Upper lobe of left lung (tissue), 6 donors: ENCODE data around the gene FUT8. TPM values are rescaled to one million over a fixed set of nuclear protein-coding genes. Genes with fewer than 3 reads are reported as not detected.

Experiments used
- ATAC-seq, 2 donors: fragments of 200-7000 bp; cut with Tn5 transposase; one replicate each; pipeline ENCODE4 v1.9.1; 2022; ENCODE audit warnings: mild to moderate bottlenecking in 2 of 2, moderate library complexity in 2 of 2; ENCODE audit not compliant: low FRiP score in 2 of 2
- DNase-seq, 2 donors: peaks; one replicate each; pipeline ENCODE4 v3.0.0-alpha.2; 2019 to 2020
- H3K27ac ChIP-seq, 4 donors: fragments of 200-600 bp; sonication (generic); one replicate each; pipeline ENCODE4 v1.5.1; 2016 to 2019
- H3K27me3 ChIP-seq, 4 donors: fragments of 200-600 bp; sonication (generic); one replicate each; pipeline ENCODE4 v1.5.1; 2017 to 2019
- H3K36me3 ChIP-seq, 4 donors: fragments of 200-600 bp; sonication (generic); one replicate each; pipeline ENCODE4 v1.5.1; 2016 to 2019
- H3K4me1 ChIP-seq, 4 donors: fragments of 200-600 bp; sonication (generic); one replicate each; pipeline ENCODE4 v1.5.1; 2018 to 2019
- H3K4me3 ChIP-seq, 4 donors: fragments of 200-600 bp; sonication (generic); one replicate each; pipeline ENCODE4 v1.5.1; 2017 to 2019; ENCODE audit warnings: mild to moderate bottlenecking in 2 of 4, moderate library complexity in 1 of 4
- H3K9me3 ChIP-seq, 4 donors: fragments of 200-600 bp; sonication (generic); one replicate each; pipeline ENCODE4 v1.5.1; 2018 to 2019
- CTCF ChIP-seq, 6 experiments: fragments of 450-650 bp in 4 of 6; fragments of 200-600 bp in 2 of 6; sonication (generic) in 2 of 6; IDR thresholded peaks; one replicate each; pipeline ENCODE4 v1.5.1; 2016 to 2019; ENCODE audit warnings: antibody characterized with exemption in 6 of 6
- EP300 ChIP-seq, 4 donors: sonication (generic); formaldehyde crosslinking; IDR thresholded peaks; one replicate each; pipeline ENCODE4 v1.5.1; 2017; ENCODE audit warnings: antibody characterized with exemption in 4 of 4, control low read depth in 2 of 4
- POLR2A ChIP-seq, 4 donors: fragments of 450-650 bp; IDR thresholded peaks; one replicate each; pipeline ENCODE4 v1.5.1; 2016 to 2017; ENCODE audit warnings: antibody characterized with exemption in 4 of 4, mild to moderate bottlenecking in 2 of 4
- POLR2AphosphoS5 ChIP-seq, 2 donors: sonication (generic); formaldehyde crosslinking; IDR thresholded peaks; one replicate each; pipeline ENCODE4 v1.5.1; 2017; ENCODE audit warnings: antibody characterized with exemption in 2 of 2
- WGBS, 2 donors: methylation state at CpG; one replicate each; pipeline ENCODE4 v1.1.5; 2017 to 2018; 5-methylcytosine and 5-hydroxymethylcytosine counted together
- total RNA-seq, 6 donors: library from RNA; depleted of rRNA in 4 of 6; stranded (reverse); fragments of >200 nt in 4 of 6; gene quantifications; one replicate each; pipeline versions ENCODE4 v1.1.0 to v1.2.1, GENCODE V29; 2016 to 2021
- donor health status: DM: no; HTN: no; CAD: no; lungs with moderate emphysema.
- donor health status: DM: no; HTN: yes; CAD: no; lungs with severe emphysema.

FUT8 gene
- total RNA-seq, 6 donors from 2014 or later = 17.3 to 38.8 (median 29.1) TPM

- no peaks in the 10 kb centered on the region for H3K4me1 ChIP-seq
- ATAC-seq (no peak), DNase-seq (no peak)
- H3K4me3 ChIP-seq = no peak overlapping the region
- TF ChIP-seq CTCF (IDR thresholded peaks at IDR 0.05) (no peak), POLR2A (IDR thresholded peaks at IDR 0.05) (no peak), EP300 (IDR thresholded peaks at IDR 0.05) (no peak), POLR2AphosphoS5 (IDR thresholded peaks at IDR 0.05) (no peak)
- H3K27ac ChIP-seq = no peak overlapping the region
- no peaks in the 10 kb centered on the region for H3K9me3 ChIP-seq
- WGBS, 2 donors = 63 to 77% methylated on average over 2 of the region's 2 CpGs
- H3K36me3 ChIP-seq = no peaks in the 10 kb centered on the region
- H3K27me3 ChIP-seq = no peaks in the 10 kb centered on the region
Observed at GRCh38 chr14:65476273-65476941, 63.9 kb downstream of the FUT8 start.

GRCh38 chr14:65476942-65477318, 64.4 kb downstream of the FUT8 start:
- Histone ChIP-seq H3K27me3 (no peaks in the 10 kb centered on the region), H3K4me1 (no peaks in the 10 kb centered on the region), H3K4me3 (no peak overlapping the region), H3K9me3 (no peaks in the 10 kb centered on the region), H3K36me3 (no peaks in the 10 kb centered on the region), H3K27ac (no peak overlapping the region)
- 91 to 95% methylated on average over 1 of the region's 1 CpG for WGBS, 2 donors
- TF ChIP-seq POLR2A (IDR thresholded peaks at IDR 0.05) = no peak
- no peak for TF ChIP-seq POLR2AphosphoS5 (IDR thresholded peaks at IDR 0.05)
- TF ChIP-seq EP300 (IDR thresholded peaks at IDR 0.05) = no peak
- no peak for TF ChIP-seq CTCF (IDR thresholded peaks at IDR 0.05)
- ATAC-seq (no peak), DNase-seq (no peak)

- H3K9me3 ChIP-seq = no peaks in the 10 kb centered on the region
- peaks cover 0 to 9% (median 2%) of the 10 kb centered on the region in 4 donors for H3K4me1 ChIP-seq
- no peak for DNase-seq
- WGBS, 2 donors = 91 to 97% methylated on average over 4 of the region's 4 CpGs
- no peaks in the 10 kb centered on the region for H3K36me3 ChIP-seq
- TF ChIP-seq CTCF (IDR thresholded peaks at IDR 0.05) (no peak), POLR2A (IDR thresholded peaks at IDR 0.05) (no peak), EP300 (IDR thresholded peaks at IDR 0.05) (no peak), POLR2AphosphoS5 (IDR thresholded peaks at IDR 0.05) (no peak)
- no peak for ATAC-seq
- H3K27ac ChIP-seq = no peak overlapping the region
- H3K27me3 ChIP-seq = no peaks in the 10 kb centered on the region
- no peak overlapping the region for H3K4me3 ChIP-seq
Observed at GRCh38 chr14:65478017-65478416, 65.5 kb downstream of the FUT8 start.

- 70 to 78% methylated on average over 1 of the region's 1 CpG for WGBS, 2 donors
- no peaks in the 10 kb centered on the region for H3K9me3 ChIP-seq
- H3K4me3 ChIP-seq = no peak overlapping the region
- DNase-seq = no peak
- peaks cover 0 to 10% (median 2%) of the 10 kb centered on the region in 4 donors for H3K4me1 ChIP-seq
- H3K27ac ChIP-seq = no peak overlapping the region
- ATAC-seq = no peak
- TF ChIP-seq POLR2A (IDR thresholded peaks at IDR 0.05) = no peak
- H3K27me3 ChIP-seq = no peaks in the 10 kb centered on the region
- H3K36me3 ChIP-seq = no peaks in the 10 kb centered on the region
Observed at GRCh38 chr14:65478596-65478995, 66.1 kb downstream of the FUT8 start.

GRCh38 chr14:65479386-65479785, 66.9 kb downstream of the FUT8 start:
- Histone ChIP-seq H3K36me3 (no peaks in the 10 kb centered on the region), H3K27ac (no peak overlapping the region), H3K4me1 (peaks cover 0 to 10% (median 2%) of the 10 kb centered on the region in 4 donors), H3K27me3 (no peaks in the 10 kb centered on the region), H3K4me3 (no peak overlapping the region), H3K9me3 (no peaks in the 10 kb centered on the region)
- ATAC-seq (no peak), DNase-seq (no peak)
- 77 to 93% methylated on average over 2 of the region's 2 CpGs for WGBS, 2 donors
- TF ChIP-seq CTCF (IDR thresholded peaks at IDR 0.05) (no peak), EP300 (IDR thresholded peaks at IDR 0.05) (no peak), POLR2AphosphoS5 (IDR thresholded peaks at IDR 0.05) (no peak), POLR2A (IDR thresholded peaks at IDR 0.05) (no peak)
